IPS-18c (cell line): Measurements from ENCODE around the gene CHST5.
A peak's percentile ranks its signal among the peaks of the same experiment; 100 is the strongest.

ENCODE experiments used
- H3K4me3 ChIP-seq: 2 replicates; pipeline ENCODE4 v1.7.0; 2013; ENCODE audit warnings: low read depth, mild to moderate bottlenecking, low read length, moderate library complexity; ENCODE audit not compliant: insufficient read depth
- H3K9me3 ChIP-seq: one replicate; pipeline ENCODE4 v1.6.1; 2013; ENCODE audit warnings: mild to moderate bottlenecking, low read length, moderate library complexity; ENCODE audit not compliant: control insufficient read depth, insufficient read depth

Gene CHST5

DNA sequence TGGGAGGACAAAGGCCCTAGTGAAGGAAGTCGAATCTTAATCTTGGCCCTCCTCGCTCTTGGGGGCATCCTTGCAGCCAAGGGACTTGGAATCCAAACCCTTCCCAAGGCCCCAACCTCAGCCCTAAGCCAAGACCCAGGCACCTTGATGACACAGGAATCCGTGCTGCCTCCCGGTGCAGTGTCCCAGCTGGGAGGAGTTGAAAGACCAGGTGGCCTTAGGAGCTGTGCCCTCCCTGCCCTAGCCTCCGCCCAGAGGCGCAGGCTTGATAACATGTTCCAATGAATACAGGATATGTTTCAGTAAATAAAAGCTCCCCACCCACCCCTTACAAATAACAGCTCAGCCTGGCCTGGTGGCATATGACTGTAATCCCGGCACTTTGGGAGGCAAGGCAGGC, at the start of gene CHST5:
Gene CHST5, minus strand, starts transcription at position 208 of the 400 bp plus-strand sequence. CDS start 5,724 bp downstream, outside the sequence.
- no peak within 1 kb of the TSS for H3K4me3 ChIP-seq
- no peaks in the 10 kb centered on the region for H3K9me3 ChIP-seq

DNA sequence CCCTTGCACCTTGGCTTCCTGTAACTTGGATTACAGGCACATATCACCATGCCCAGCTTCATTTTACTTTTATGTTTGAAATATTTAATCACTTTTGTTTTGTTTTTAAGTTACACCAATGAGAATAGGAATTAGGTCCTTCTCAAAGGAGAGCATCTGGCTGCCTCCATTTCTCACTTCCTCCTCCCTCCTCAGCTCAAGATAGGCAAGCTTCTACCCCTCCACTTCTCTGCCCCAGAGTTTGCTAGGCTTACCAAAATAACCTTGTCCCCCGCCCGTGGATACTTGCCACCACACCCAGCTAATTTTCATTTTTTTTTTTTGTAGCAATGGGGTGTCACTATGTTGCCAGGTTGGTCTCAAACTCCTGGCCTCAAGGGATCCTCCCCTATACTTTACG, 48.2 kb upstream of the CHST5 start:
- Histone ChIP-seq H3K9me3 (no peaks in the 10 kb centered on the region), H3K4me3 (no peak overlapping the region)

DNA sequence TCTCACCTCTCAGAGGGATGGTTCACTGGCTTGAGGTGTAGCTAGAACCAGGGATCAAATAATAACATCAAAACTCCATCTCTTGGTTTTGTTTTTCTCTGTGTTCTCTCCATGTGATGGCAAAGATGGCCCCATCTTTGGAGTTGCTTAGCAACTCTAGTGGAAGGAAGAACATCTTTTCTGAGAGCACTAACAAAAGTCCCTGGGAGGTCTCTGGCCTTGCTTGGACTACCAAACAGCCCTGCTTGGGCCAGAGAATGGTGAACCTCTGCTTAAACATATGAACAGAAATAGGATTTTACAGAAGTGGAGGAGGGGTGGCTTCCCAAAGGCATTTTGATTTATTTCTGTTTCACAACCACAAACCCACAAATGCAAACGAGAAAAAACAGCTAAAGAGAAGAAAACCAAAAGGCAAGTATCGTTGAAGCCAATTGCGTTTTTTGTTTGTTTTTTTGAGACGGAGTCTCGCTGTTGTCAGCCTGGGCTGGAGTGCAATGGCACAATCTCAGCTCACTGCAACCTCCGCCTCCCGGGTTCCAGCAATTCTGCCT, 43.5 kb upstream of the CHST5 start:
- Histone ChIP-seq H3K4me3 (no peak overlapping the region), H3K9me3 (no peaks in the 10 kb centered on the region)

DNA sequence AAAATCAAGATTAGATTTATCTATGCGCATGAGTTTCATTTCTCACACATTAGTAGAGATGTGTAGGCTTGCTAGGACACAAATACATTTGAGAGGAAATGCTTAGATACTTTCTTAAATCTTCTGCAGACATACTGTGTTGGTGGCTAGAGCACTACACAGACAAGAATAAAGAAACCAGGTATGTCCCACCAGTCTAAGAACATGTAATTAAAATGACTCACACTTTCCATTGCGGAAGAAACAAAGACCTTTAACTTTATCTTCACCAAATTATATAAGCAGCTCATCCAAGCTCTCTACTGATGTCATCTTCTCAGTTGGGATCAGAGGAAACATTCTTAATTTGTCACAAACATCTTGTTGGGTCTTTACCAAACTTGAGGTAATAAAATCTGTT, 42.8 kb upstream of the CHST5 start:
- no peak overlapping the region for H3K4me3 ChIP-seq

DNA sequence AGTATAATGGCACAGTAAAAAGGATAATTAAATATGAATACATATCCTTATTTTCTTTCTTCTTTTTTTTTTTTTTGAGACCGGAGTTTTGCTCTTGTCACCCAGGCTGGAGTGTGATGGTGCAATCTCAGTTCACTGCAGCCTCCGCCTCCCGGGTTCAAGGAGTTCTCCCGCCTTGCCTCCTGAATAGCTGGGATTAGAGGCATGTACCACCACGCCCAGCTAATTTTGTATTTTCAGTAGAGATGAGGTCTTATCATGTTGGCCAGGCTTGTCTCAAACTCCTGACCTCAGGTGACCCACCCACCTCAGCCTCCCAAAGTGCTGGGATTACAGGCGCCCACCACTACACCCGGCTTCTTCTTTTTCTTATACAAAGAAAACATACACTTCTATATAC, 42.3 kb upstream of the CHST5 start:
- H3K9me3 ChIP-seq: no peaks in the 10 kb centered on the region
- no peak overlapping the region for H3K4me3 ChIP-seq

More for the DNA sequence above, 42.8 kb upstream of the CHST5 start:
- no peaks in the 10 kb centered on the region for H3K9me3 ChIP-seq

DNA sequence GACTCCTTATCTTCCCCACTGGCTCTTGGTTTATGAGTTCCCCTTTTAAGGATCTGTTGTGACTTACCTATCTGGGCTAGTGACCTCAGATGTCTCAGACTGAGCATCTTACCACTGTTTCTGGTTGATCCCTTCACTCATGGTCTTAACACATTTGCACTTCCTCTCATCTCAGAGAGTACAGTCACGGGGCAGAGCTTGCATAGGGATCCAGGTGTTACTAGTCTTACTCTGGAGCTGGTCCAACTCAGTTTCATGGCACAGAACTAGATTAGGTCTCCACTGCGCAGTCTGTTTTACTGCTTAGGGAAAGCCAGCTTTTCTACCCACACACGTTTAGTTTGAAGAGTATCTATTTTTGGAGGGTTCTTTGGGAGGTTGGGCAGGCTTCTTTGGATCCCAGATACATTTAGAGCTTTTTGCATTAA, 40.5 kb upstream of the CHST5 start:
- H3K4me3 ChIP-seq: no peak overlapping the region
- H3K9me3 ChIP-seq: no peaks in the 10 kb centered on the region

DNA sequence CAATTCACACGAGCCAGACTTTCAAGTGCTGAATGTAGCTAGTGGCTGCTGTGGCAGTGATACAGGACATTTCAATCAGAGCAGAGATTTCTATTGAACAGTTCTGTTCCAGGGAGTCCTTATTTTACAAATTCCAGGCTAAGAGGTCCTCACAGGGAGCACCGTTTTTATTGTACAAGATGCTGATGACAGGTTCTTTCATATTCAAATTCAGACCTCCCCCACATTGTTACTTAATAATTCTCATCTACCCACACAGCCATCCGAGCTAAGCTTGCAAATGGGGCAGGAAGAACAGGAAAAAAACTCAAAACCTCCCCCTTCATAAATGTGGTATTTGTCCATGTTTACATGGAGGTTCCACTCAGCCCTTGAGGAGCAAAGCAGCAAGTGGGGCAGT, 40.0 kb upstream of the CHST5 start:
- no peaks in the 10 kb centered on the region for H3K9me3 ChIP-seq
- H3K4me3 ChIP-seq: no peak overlapping the region

DNA sequence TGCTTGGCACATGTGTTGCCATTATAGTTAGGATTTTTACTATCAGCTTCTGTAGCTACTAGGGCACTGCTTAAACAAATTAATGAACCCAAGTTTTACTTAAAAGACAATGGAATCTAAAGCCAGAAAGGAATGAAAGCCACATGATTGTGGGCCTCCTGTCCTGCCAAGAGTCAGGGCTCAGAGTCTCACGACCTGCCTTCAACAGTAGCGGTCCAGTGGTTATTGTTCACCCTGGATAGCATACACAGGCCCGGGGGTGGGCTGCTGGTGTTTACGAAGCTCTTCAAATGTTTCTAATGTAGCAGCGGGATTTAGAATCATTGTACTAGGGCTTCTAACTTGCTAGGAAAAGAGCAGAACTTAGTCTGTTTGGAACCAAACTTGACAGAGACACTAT, 38.0 kb upstream of the CHST5 start:
- Histone ChIP-seq H3K4me3 (no peak overlapping the region), H3K9me3 (no peaks in the 10 kb centered on the region)

DNA sequence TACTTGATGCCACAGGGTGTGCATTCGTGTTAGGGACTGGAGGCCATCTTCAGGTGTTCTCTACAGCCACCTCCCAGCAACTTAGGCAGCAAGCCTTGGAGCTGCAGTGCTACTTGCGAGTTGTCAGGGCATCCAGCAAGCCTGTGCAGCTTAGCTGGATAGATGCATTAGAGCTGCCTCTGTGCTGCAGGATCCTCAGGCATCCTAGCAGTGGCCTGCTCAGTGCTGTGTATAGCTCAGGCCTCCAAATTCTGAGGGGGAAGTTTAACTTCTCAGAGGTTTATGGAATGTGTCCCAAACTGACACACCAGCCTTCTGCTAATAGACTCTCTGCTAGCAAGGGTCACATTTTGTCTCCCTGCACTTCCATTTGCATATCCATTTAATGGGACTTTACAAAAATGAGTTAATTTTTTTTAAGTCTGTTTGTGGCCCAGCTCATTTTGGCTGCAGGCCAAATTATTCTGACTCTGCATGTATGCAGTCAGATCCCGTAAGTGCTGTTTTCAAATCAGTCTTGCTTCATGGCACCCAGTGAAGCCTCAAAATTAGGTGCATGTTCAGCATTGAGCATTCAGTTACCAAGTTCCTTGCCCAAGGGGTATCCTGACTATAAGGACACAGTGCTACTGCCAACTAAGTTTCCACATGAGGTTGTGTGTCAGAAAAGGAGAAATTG, 37.1 kb upstream of the CHST5 start:
- Histone ChIP-seq H3K9me3 (no peaks in the 10 kb centered on the region), H3K4me3 (no peak overlapping the region)

DNA sequence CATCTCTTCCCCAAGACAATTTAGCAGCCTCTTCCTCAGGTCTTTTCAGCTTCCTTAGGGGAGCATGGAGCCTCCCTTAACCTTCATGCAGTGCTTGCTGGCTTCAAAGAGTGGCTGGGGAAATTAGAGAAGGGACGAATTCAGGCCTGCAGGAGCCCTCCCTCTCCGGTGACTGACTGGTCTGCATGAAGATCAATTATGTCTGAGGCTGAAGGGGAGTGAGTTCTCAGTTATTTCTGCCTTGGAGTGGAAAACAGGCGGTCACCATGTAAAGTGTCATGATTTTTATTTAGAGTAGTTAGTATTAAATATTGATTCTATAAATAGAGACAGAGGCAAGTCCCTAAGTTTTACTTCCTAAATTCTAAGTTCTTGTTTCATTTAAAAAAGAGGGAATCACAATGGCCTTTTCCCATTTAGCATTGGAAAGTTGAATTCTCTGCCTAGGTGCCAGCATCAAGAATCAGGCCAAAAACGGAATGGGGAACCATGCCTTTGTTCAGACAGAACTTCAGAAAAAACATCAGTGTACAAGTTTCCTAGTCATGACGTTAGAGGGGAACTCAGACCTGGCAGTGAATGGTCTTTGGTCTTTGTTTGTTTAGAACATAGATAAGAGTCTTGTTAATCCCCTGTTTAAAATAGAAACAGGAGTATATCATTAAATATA, 34.6 kb upstream of the CHST5 start:
- no peak overlapping the region for H3K4me3 ChIP-seq
- no peaks in the 10 kb centered on the region for H3K9me3 ChIP-seq

DNA sequence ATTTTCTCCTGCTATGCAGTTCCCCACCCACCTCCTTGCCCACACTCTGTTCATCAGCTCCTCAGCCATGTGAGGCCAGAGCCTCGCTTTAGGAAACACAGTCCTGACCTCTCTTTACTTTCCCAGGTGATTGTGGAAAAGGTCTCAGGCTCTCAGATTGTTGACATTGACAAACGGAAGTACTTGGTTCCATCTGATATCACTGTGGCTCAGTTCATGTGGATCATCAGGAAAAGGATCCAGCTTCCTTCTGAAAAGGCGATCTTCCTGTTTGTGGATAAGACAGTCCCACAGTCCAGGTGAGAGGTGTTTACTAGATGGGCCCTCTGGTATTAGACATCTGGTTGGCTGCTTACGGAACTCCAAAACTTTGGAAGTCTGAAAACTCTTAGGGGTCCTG, 32.0 kb upstream of the CHST5 start:
- H3K4me3 ChIP-seq: no peak overlapping the region
- no peaks in the 10 kb centered on the region for H3K9me3 ChIP-seq

DNA sequence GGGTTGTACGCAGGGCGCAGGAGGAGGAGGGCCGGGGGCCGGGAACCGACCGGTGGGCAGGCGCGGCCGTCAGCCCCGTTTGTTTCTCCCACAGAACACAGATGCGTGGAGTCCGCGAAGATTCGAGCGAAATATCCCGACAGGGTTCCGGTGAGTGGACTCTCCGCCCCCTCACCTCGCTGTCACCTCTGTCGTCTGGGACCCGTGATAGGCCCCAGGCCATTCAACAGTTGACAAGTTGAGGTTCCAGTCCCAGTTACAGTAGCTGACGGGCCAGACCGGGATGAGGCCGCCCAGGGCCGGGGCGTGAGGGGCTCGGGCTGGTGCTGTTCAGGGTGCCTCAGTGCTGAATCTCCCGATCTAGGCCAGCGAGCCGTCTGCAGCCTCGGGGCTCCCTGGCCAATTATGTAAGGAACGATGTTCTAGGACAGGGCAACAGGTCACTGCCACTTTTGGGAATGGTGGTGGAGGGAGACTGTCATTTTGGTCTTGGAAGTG, 30.9 kb upstream of the CHST5 start:
- peak overlapping the region; percentile 69 for H3K4me3 ChIP-seq
- no peaks in the 10 kb centered on the region for H3K9me3 ChIP-seq

DNA sequence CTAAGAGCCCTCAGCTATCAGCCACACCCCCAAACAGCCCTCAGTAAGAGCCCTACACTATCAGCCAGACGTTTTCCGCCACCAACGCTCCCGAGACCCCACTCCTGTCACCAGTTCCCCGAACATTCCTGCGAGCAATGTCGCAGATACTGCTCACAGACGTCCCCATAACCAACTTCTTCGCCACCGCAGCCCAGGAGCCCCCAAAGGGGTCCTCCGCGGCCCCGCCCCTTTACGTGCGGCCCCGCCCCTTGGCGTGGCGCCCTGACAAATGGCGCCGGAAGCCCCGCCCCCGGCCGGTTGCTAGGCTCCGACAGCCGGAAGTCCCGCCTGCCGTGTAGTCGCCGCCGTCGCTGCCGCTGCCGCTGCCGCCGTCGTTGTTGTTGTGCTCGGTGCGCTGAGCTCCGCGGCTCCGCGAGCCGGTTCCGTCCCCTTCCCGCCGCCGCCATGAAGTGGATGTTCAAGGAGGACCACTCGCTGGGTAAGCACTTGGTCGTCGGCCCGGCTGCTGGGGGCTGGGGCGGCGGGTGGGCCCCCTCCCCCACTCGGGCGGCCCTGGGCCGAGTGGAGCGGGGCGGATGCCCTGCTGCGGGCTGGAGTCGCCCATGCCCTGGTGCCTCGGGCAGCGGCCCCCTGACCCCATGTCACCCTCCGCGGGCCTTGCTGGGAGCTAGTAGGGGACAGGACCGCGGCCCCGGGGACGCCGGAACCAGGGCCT, 30.3 kb upstream of the CHST5 start, which contains the start of gene GABARAPL2:
Gene GABARAPL2, plus strand, starts transcription at position 340 of the 718 bp plus-strand sequence. Its CDS starts 108 bp downstream, at position 448.
- H3K4me3 ChIP-seq: peak within 1 kb of the TSS; percentile 69
- H3K9me3 ChIP-seq: no peaks in the 10 kb centered on the region

DNA sequence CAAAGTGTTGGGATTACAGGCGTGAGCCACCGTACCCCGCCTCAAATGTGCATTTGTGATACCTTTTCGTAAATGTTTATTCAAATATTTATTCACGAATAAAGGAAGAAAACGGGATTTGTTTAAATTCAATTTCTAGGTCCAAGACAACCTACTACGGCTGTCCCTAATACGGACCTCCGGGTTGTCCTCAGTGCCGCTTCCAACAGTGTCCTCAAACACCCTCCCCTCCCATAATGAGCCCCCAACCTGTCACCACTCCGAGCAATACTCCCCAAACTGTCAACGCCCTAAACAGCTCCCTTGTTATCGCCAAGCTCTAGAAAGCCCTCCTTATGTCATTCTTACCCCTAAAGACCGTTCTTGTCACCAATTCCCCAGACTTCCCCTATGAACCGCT, 29.7 kb upstream of the CHST5 start:
- H3K9me3 ChIP-seq: no peaks in the 10 kb centered on the region

DNA sequence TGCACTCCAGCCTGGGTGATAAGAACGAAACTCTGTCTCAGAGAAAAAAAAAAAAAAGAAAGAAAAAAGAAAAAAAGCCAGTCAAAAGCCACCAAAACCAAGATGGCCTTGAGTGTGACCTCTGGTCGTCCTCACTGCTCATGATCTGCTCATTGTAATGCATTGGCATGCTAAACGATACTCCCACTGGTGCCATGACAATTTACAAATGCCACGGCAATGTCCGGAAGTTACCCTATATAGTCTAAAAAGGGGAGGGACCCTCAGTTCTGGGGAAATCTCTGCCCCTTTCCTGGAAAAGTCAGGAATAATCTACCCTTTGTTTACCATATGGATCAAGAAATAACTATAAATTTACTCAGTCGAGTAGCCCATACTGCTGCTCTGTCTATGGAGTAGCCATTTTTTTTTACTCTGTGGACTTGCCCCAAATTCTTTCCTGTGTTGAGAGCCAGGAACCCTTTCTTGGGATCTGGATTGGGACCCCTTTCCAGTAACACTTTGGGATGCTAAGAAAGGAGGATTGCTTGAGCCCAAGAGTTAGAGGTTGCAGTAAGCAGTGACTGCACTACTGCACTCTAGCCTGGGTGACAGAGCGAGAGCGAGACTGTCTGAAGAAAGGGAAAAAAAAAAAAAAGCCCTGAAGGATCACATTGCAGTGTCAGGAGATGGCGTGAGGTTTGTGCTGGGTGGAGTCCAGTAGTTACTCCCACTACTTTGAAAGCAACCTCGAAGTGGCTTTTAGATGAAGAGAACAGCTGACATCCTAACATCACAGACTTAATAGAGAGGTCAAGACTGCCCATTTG, 23.9 kb upstream of the CHST5 start:
- no peak overlapping the region for H3K4me3 ChIP-seq
- H3K9me3 ChIP-seq: no peaks in the 10 kb centered on the region

More for the DNA sequence above, 29.7 kb upstream of the CHST5 start:
- H3K4me3 ChIP-seq: peak overlapping the region; percentile 69

DNA sequence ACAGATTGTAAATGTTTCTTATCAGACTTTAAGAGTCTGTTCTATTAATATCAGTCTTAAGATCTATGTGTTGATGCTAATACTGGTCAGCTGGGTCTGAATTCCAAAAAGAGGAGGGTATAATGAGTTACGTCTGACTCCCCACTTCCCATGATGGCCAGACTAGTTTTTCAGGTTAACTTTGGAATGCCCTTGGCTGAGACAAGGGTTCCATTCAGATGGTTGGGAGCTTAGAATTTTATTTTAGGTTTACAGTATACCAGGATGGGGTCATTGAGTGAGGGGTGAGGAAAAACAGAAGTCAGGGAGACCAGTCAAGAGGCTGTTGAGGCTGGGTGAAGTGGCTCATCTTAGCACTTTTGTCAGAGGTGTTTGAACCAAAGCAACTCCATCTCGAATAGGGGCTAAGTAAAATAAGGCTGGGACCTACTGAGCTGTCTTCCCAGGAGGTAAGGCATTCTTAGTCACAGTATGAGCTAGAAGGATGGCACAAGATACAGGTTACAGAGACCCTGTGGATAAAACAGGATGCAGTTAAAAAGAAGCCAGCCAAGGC, 23.0 kb upstream of the CHST5 start:
- H3K9me3 ChIP-seq: no peaks in the 10 kb centered on the region
- no peak overlapping the region for H3K4me3 ChIP-seq
